ENCODE data around the gene ST6GALNAC5.

- no peak for TF ChIP-seq CTCF (IDR thresholded peaks at IDR 0.05)
- no peak for TF ChIP-seq POLR2A (IDR thresholded peaks at IDR 0.05)
- no peak for TF ChIP-seq EP300 (IDR thresholded peaks at IDR 0.05)
- TF ChIP-seq POLR2AphosphoS5 (IDR thresholded peaks at IDR 0.05): no peak
Observed at GRCh38 chr1:76891931-76892622, 24.8 kb downstream of the ST6GALNAC5 start.
